Gastroesophageal sphincter (tissue), 3 donors: ENCODE results near the gene RAB21.

Experiments used
- EP300 ChIP-seq: sonication (generic); formaldehyde crosslinking; IDR thresholded peaks from one replicate; pipeline ENCODE4 v1.6.1; 2017; ENCODE audit warnings: antibody characterized with exemption, mild to moderate bottlenecking
- POLR2A ChIP-seq, 2 donors: fragments of 450-650 bp; IDR thresholded peaks; one replicate each; pipeline ENCODE4 v1.6.1; 2017; ENCODE audit warnings: antibody characterized with exemption in 2 of 2, mild to moderate bottlenecking in 2 of 2, moderate library complexity in 1 of 2
- POLR2AphosphoS5 ChIP-seq: sonication (generic); formaldehyde crosslinking; IDR thresholded peaks from one replicate; pipeline ENCODE4 v1.6.1; 2017; ENCODE audit warnings: antibody characterized with exemption
- TF ChIP-seq, protein P1 (sequence below), 4 experiments: fragments of 200-600 bp in 2 of 4; fragments of 450-650 bp in 2 of 4; sonication (generic) in 1 of 4; IDR thresholded peaks; one replicate each; pipeline ENCODE4 v1.5.1; 2017 to 2019; ENCODE audit warnings: antibody characterized with exemption in 4 of 4, mild to moderate bottlenecking in 2 of 4, moderate library complexity in 2 of 4

DNA sequence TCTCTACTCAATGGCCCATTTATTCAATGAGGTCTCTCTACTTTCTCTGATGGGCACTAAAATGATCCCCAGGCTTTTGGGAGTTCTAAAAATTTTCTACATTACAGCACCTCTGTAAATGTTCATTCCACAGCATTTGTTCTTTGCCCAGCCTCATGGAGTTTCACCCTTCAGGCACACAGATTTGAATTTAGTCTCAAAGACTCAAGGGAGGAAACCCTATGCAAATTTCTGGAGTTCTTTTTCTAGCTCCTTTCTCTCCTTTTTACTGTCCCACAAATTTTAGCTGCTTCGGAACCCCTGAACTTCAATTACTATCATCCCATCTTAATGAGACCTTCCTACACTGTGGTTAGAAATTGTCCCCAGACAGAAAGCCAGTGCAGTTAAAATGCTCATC, 17.5 kb upstream of the RAB21 start:
- TF ChIP-seq, protein P1, sequence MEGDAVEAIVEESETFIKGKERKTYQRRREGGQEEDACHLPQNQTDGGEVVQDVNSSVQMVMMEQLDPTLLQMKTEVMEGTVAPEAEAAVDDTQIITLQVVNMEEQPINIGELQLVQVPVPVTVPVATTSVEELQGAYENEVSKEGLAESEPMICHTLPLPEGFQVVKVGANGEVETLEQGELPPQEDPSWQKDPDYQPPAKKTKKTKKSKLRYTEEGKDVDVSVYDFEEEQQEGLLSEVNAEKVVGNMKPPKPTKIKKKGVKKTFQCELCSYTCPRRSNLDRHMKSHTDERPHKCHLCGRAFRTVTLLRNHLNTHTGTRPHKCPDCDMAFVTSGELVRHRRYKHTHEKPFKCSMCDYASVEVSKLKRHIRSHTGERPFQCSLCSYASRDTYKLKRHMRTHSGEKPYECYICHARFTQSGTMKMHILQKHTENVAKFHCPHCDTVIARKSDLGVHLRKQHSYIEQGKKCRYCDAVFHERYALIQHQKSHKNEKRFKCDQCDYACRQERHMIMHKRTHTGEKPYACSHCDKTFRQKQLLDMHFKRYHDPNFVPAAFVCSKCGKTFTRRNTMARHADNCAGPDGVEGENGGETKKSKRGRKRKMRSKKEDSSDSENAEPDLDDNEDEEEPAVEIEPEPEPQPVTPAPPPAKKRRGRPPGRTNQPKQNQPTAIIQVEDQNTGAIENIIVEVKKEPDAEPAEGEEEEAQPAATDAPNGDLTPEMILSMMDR (IDR thresholded peaks at IDR 0.05) = no peak
- TF ChIP-seq EP300 = no peak
- TF ChIP-seq POLR2A (IDR thresholded peaks at IDR 0.05) = no peak
- no peak for TF ChIP-seq POLR2AphosphoS5
